GM18951 (cell line): ENCODE results near the gene RBP7.
"Not testable (repeated sequence)": the region's sequence is repeated elsewhere in the genome, so short reads cannot be mapped to it uniquely, and the experiment has no call there.

Source experiments
- POLR2A ChIP-seq: IDR thresholded peaks from 4 replicates; pipeline ENCODE4 v1.6.1; 2011; ENCODE audit warnings: mild to moderate bottlenecking; ENCODE audit not compliant: insufficient read length, insufficient read depth; ENCODE audit errors: extremely low read depth
- in situ Hi-C: fragments of 300-500 bp; cut with MboI; formaldehyde crosslinking; loops from one replicate; pipeline ENCODE4 v1.12.0; 2022; ENCODE audit warnings: low sequenced_read_pairs, mixed read lengths, inconsistent platforms; ENCODE audit not compliant: unreplicated experiment

Gene RBP7

DNA sequence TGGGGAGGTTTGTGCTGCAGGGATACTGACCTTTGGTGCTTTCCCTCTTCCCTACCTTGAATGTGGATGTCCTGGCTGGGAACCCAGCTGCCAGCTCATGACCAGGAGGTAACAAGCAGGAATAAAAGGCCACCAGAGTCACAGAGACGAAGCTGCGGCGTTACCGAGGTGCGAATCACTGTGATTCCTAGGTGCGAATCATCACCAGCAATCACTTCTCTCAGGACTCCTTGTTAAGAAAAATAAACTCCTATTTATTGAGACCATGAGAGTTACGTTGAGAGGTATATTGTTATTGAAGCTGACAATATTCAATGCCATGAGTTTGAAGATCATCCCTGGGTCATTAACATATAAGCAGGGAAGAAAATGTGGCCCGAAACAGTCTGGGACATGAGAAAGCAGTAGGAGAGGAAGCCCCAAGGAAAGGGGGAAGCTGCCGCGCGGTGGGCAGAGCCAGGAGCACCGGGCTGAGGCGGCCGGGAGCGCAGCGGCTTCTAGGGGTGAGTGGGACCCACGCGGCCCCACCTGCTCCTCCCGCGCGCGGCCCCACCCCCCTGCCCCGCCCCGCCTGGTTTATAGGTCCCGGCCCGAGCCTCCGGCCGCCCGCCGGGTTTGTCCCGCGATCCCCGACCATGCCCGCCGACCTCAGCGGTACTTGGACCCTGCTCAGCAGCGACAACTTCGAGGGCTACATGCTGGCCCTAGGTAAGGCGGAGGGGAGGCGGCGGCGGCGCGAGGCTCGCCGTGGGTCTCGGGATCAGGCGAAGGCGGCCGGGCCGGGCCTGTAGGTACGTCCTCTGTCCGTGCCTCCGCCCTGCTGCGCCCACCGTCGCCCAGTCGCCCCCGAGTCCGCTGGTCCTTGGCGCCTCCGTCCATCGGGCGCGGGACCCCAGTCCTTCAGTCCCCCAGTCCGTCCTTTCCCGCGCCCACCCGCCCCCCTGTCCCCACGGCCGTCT is at the start of gene RBP7:
TSS of gene RBP7 (plus strand) at position 605 of the 959 bp plus-strand sequence. CDS start at position 636, 31 bp downstream.
- in situ Hi-C loops: no loop called here
- TF ChIP-seq POLR2A: no peak

DNA sequence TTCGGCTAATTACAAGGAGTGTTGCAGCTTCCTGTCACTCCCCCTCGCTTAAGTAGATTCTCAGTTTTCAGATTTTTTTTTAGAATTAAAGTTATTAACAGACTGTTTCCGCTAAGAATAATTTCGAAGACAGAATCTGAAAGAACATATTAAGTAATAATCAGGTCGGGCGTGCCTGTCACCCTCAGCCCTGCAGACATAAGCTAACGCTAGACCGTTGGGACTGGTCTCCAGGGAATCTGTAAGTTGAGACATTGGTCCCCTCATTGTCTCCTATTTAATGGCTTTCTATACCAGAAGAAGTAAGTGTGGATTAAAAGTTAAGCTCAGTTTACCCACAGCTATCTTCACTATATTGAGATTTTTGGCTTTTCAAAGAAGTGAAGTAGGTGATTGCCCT is 39.3 kb upstream of the RBP7 start:
- in situ Hi-C loops: no loop called here
- TF ChIP-seq POLR2A: no peak

DNA sequence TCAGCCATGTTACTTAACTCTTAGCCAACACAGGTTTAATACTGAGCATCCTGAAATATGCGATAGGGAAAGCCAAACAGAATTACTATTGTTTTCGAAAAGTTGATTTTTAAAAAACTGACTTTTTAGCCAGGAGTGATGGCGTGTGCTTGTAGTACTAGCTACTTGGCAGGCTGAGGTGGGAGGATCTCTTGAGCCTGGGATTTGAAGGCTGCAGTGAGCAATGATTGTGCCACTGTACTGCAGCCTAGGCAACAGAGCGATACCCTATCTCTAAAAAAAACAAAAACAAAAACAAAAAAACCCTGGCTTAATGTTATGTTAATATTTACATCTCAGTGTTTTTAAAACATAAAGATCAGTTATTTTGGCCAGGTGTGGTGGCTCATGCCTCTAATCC is 37.0 kb upstream of the RBP7 start:
- in situ Hi-C loops: no loop called here
- no peak for TF ChIP-seq POLR2A

DNA sequence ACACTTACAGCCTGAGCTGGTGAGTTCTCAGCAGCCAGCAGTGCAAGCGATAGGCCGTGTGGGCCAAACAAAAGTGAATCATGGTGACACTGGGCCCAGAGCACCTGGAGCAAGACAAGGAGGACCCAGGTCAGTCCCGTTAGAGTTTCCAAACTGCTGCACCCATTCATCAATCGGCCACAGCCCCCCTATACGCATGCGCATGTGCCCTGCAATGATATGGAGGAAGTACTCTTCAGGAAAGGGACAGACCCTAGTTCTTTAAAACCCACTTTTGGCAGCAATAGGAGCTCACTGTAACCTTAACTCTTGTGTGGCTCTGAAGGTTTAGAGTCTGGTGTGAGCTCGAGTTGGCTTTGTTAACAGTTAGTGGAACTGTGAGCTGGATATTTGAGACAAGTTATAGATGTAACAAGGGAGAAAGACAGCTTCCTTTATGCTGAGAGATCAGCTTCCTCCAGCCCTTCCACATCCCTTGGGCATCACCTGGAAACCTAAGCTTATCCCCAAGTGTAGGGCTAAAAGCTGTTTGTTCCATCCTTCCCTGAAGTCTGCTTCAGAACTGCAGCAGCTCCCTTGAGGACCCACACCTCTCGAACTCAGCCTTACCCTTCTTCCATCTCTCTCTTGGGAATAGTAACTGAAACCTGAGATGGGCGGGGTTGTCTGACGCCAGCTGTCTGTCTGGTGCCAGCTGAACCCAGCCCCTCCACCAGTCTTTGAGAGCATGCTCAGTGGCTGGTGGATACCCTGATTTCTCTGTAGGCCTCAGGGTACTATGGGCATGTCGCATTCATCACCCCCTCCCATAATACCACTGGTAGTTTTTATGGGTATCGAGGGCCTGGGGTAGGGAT is 36.1 kb upstream of the RBP7 start:
- in situ Hi-C loops: no loop called here
- TF ChIP-seq POLR2A: peak; percentile 32

DNA sequence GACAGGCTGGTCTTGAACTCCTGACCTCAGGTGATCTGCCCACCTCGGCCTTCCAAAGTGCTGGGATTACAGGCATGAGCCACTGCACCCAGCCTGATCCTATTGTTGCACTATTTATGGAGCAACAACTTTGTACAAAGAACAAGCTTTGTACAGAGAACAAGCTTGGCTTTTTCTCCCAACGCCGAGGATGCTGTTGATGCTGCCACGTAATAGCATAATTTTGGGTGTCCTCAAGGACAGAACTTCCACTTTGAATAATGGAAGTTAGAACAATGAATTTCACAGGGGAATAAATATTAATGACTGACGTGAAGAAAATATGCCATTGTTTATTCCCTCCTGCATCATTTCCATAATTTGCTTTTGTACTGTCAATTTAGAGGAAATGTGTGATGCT is 12.8 kb upstream of the RBP7 start:
- in situ Hi-C loops: no loop called here
- no peak for TF ChIP-seq POLR2A

DNA sequence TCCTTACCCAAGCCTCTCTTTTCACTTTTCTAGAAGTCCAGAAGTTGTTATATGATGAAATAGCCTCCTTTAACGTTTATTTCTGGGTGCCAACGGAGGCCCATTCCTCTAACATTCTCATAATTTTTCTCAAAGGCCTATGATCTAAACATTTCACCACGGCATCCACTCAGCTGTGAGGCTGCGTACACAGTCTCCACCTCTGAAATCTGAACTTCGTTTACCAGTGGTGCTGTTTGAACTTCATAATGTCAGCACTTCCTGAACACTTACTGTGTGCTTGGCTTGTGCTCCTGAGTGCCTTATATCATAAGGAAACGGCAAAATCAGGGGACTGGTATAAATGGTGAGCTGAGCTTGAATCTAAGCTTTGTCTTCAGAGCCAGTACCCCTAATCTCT is 12.0 kb upstream of the RBP7 start:
- no peak for TF ChIP-seq POLR2A
- in situ Hi-C loops: no loop called here

DNA sequence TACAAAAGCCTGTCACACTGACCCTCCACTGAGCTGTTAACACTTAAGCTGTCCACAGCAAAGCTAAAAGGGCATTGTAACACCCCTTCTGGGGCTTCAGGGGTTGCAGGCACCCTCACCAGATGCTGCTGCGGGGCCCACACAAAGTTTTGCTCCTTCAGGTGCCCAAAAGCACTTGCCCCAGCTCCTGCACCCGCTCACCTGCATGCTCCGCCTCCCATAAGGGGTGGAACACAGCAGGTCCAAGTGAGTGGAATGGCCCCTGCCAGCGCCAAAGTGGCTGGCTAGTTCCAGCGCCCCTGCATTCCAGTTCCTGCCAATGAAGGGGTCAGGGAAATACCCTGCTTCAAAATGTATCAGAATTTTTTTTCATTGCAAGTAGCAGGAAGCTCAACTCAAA is 7.3 kb upstream of the RBP7 start:
- TF ChIP-seq POLR2A: no peak
- in situ Hi-C loops: no loop called here

DNA sequence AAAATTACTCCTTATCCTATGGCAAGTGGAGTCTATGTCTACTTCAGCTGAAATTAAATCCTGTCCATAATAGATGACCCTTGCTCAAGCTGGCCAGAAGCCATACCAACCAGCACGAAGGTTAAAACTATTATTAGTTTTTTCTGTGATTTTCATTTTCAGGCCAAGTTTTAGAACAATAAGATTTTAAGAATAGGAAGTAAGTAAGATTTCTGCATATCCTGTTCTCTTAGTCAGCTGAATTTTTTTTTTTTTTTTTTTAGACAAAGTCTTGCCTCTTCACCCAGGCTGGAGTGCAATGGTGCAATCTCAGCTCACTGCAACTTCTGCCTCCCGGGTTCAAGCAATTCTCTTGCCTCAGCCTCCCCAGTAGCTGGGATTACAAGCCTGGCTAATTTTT is 6.1 kb upstream of the RBP7 start:
- in situ Hi-C loops: no loop called here
- no peak for TF ChIP-seq POLR2A

DNA sequence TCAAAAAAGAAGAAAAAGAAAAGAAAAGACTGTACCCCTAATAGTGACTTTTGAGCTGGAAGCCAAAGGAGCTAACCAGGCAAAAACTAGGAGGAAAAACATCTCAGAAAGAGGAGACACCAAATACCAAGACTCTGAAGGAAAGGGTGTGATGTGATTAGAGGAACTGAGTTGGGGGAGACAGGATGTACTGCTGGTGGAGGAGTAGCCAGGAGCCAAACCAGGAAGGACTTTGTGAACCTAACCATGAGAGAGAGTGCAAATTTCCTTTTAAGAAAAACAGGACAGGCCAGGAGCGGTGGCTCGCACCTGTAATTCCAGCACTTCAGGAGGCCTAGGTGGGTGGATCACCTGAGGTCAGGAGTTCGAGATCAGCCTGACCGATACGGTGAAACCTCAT is 4.1 kb upstream of the RBP7 start:
- in situ Hi-C loops: no loop called here
- no peak for TF ChIP-seq POLR2A

DNA sequence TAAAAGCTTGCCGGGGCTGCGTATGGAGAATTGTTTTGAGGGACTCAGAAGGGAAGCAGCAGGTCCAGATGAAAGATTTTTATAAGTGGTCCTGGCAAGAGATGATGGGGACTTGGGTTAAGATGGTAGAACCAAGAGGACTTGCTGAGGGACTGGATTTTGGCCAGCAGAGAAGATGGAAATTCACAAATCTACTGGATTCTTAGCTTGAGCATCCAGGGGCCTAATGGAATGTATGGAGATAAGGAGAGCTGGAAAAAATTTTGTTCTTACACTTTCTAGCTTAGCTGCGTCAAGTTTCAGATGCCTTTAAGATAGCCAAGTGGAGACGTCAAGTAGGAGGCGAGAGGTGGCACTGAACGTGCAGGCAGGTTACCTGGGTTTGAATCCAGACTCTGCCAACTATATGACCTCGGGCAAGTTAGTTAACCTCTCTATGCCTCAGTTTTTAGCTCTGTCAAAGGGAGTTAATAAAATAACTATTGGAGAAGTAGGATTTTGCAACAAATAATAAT is 3.4 kb upstream of the RBP7 start:
- in situ Hi-C loops: no loop called here
- no peak for TF ChIP-seq POLR2A

DNA sequence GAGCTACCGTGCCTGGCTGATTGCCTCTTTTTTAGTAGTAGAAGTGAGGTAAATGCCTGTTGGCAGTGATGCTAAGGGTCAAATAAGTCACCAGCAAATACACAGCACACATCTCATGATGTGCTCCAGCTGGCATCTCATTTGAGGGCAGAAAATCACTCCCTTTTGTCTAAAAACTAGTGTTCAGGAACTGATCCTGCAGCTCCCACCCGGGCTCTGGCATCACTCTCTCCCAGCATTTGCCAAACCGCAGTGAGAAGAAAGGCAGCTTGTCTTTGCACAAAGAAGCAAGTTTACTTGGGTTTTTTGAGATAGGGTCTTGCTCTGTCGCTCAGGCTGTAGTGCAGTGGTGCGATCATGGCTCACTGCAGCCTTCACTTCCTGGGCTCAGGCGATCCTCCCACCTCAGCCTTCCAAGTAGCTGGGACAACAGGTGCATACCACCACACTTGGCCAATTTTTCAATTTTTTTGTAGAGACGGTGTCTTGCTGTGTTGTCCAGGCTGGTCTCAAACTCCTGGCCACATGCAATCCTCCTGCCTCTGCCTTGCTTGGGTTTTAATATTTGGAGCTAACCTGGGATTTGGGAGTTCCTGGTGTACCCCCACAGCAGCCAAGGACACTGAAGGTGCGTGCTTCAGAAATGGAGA is 4.1 kb downstream of the RBP7 start:
- in situ Hi-C loops: no loop called here
- no peak for TF ChIP-seq POLR2A

DNA sequence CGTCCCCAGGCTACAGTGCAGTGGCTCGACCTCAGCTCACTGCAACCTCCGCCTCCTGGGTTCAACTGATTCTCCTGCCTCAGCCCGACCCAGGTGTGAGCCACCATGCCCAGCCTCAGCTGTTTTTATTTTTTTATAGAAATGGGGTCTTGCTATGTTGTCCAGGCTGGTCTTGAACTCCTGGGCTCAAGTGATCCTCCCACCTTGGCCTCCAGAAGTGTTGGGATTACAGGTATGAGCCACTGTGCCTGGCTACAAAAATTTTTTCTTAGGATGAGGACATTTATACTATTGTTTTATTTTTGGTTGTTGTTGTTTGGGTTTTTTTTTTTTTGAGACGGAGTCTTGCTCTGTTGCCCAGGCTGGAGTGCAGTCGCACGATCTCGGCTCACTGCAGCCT is 8.2 kb downstream of the RBP7 start:
- in situ Hi-C loops: not testable (repeated sequence)

DNA sequence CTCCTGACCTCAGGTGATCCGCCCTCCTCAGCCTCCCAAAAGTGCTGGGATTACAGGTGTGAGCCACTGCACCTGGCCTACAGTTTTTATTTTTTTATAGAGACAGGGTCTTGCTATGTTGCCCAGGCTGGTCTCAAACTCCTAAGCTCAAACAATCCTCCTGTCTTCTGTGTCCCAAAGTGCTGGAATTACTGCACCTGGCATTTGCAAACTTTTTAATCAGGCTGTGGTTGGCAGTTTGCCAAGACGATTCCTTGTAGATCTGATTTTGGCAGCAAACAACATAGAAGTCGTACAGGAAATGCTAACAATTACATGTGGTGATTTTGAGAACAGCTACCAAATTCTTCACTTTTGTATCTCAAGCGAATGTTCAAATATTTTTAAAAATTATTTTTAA is 10.1 kb downstream of the RBP7 start:
- no peak for TF ChIP-seq POLR2A
- in situ Hi-C loops: no loop called here
